Measurements from ENCODE around the gene FOXN3.

GRCh38 chr14:89126461-89126860, 290.6 kb downstream of the FOXN3 start:
- TF ChIP-seq CTCF (IDR thresholded peaks at IDR 0.05): no peak
- no peak for TF ChIP-seq POLR2A (IDR thresholded peaks at IDR 0.05)

All from lower leg skin (tissue), 3 donors.